ENCODE data around the gene CPSF4L.

The CPSF4L gene

DNA sequence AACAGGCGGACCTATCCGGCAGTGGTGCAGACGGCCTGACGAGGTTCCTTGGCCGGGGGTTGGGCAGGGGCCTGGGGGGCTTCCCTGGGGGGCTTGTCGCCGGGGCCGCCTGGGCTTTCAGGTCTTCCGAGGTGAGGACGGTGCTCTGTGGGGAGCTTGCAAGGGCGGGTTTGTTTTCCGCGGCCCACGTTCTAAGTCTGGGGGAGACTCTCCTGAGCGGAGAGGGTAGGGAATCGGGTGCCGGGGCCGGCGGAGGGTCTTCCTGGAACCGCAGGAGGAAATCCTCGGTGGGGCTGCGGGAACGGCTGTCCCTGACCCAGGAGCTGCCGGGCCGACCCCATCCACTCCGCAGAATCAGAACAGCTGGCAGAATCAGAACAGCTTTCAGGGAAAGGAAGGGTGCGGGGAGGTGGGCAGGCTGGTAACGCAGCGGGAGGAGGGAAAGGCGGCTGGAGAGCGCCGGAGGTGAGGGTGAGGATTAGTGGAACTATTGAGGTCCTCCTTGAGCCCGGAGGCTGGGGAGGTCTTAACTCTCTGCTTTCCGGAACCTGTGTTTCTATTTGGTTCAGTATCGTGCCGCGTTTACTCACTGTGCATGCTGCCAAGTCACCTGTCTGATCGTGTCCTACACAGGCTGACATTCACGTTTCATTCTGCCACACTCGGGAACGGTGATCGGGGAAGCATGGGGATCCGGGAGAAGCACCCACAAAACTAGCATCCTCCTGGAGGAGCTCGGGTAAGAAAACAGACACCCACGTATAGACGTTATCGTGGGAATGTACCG is 28.9 kb downstream of the CPSF4L start:
- no peak for DNase-seq (ENCODE audit: low read depth in 3 of 3)

DNA sequence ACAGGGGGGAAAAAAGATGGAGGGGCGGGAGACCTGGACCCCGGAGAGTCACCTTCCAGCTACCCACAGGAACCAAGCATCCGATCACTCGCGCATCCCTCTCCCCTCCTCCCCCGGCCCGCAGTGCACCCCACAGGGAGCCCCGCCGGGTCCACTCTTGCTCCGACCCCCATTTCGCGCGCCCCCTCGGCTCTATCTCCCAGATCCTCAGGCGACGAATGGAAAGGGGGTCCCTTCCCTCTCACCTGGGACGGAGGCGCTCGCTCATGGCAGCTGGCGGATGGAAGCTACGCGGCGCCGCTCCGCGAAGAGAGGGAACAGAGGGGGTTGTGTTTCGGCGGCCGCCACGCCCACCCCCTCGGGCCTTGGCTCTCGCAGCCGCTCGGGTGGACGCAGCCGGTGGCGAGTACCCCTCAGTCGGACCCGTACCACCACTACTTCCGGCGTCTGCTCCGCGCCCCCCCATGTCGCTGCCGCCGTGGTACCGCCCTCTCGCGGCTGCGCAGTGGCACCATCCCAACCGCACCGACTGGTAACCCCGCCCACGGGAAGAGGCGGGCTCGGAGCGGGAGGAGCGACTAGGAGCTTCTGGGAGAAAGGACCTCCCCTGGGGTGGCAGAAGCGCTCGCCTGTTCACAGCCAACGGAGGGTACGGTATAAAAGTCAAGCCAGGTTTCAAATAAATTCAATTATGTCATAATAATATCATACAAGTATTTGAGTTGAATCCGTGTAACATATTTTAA is 29.7 kb downstream of the CPSF4L start:
- DNase-seq (ENCODE audit: low read depth in 3 of 3): peak; percentile 95 to 97 (median 95)

DNA sequence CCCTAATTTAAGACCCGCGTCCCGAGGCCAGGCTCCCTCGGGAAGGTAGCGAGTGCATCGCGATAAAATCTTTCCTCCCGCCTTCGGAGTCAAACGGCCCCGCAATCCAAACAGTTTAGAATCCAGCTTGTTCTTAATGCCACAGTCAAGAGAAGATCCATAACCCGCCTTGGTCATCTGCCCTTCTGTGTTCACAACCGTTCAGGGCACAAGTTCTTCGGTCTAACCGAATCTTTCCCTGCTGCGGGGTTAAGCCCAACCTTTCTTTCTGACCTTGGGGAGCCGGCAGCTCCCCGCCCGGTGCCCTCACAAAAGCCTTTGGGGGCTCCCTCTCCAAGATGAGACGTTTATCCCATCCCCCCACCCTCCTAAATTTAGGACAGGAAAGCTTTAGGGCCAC is 30.3 kb downstream of the CPSF4L start:
- no peak for DNase-seq (ENCODE audit: low read depth in 3 of 3)

DNA sequence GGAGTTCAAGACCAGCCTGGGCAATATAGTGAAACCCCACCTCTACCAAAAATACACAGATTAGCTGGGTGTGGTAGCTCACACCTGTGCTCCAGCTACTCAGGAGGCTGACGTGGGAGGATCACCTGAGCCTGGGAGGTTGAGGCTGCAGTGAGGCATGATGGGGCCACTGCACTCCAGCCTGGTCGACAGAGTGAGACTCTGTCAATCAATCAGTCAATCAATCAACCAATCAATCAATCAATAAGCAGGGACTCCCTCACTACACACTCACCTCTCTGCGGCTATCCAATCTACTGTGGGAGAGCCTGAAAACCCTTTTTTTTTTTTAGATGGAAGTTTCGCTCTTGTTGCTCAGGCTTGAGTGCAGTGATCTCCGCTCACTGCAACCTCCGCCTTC is 31.6 kb downstream of the CPSF4L start:
- no peak for DNase-seq (ENCODE audit: low read depth in 3 of 3)

DNA sequence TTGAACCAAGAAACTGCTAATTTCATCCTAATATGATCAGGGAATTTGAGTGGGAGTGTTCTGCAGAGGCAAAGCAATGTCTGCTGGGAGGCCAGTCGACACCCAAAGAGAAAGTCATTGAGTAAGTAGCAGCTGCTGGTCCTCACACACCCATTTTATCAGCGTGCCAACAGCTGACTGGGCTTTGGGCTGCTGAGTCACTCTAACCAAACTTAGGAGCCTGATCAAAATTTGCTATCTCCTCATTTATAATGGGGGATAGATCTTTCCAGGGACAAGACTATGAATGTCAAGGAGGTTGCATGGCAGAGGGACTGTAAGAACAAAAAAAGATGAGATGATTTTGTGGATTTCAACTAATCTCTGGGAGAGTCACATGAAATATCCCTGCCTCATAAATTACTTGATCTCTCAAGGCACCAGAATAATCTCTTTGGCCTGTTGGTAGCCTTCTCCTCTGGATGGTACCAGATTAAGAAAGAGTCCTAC is 32.9 kb downstream of the CPSF4L start:
- DNase-seq (ENCODE audit: low read depth in 3 of 3): no peak

DNA sequence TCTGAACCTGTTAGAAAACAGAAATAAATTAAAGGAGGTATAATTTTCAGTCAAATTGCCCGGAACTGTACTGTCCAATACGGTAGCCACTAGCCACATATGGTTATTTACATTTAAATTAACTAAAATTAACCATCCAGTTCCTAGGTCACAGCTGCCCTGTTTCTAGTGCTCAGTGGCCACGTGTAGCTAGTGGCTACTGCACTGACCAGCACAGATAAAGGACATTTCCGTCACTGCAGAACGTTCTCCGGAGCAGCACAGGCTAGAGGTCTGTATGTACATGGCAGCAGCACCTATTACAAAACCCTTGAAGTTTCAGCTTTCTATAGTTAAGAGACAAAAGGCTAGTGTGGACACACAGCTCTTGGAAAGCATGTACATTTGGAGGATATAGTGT is 33.7 kb downstream of the CPSF4L start:
- no peak for DNase-seq (ENCODE audit: low read depth in 3 of 3)

DNA sequence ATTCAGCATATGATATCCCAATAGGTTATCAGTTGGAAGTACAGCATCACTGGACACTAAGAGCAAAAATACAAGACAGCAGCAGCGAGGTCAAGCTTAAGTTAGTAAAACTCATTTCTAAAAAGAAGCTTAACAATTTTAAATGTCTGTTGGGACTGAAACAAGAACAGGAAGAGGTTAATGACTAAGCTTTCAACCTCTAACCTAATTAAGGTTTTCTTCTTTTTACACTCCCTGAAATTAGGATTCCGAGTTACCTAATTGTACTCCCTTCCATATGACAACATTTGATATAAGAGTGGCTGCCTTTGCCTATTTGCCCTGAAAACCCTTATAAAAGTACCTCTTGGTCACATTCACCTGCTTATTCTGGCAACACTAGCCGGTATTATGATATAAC is 34.3 kb downstream of the CPSF4L start:
- no peak for DNase-seq (ENCODE audit: low read depth in 3 of 3)

DNA sequence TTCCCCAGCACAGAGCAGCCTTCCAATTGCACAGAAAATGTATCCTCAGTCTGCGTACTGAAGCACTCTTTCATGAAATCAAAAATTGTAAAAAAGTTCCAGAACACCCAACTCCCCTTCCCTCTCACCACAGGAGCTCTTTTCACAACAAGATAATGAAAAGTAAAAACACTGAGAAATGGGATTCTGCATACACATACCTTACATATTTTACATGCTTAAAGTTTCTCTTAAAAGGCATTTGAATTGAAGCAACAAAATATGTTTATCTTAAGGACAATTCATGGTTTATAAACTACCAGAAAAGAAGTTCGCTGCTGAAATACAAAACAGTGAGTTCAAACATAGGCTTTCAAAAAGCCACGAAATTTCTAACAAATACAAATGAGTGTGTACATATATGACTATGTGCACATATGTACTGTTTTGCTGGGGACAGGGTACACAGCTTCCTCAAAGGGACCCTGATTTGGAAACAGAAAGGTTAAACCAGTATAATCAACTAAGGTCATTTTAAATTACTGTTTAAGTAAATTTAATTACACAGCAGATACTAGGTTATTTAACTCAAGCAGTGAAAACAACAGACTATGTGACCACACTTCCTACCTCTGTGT is 35.0 kb downstream of the CPSF4L start:
- no peak for DNase-seq (ENCODE audit: low read depth in 3 of 3)

DNA sequence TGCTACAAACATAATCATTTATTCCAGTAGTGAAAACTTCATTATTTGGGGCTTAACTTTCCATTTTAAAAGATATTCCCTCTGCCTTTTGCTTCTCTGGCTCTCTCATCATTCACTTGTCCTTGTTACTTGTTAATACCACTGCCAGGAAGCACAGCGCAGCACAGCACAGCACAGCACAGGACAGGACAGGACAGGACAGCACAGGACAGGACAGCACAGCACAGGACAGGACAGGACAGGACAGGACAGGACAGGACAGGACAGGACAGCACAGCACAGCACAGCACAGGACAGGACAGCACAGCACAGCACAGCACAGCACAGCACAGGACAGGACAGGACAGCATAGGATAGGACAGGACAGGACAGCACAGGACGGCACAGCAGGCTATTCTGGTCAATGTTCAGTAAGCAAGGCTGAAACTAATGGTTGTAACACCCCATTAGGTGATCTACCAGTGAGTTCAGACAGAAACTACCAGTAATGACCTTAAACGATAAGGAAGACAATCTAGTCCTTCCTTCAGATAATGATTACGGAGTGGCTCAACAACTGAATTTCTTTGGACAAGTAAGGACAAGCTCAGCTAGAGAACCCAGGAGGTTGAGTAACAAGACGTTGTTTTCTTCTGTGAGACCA is 36.9 kb downstream of the CPSF4L start:
- DNase-seq (ENCODE audit: low read depth in 3 of 3): no peak

DNA sequence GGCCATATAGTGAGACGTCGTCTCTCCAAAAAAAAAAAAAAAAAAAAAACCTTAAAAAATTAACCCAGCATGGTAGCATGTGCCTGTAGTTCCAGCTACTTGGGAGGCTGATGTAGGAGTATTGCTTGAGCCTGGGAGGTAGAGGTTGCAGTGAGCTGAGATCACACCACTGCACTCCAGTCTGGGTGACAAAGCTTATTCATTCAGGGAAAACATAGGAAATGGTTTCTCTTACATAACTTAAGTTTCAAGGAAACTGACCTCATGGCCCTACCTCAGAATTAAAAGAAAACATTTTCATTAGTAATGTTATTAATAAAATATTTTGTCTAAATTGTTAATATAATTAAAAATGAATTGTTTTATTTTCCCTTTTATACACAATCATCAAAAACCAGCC is 37.4 kb downstream of the CPSF4L start:
- DNase-seq (ENCODE audit: low read depth in 3 of 3): no peak

DNA sequence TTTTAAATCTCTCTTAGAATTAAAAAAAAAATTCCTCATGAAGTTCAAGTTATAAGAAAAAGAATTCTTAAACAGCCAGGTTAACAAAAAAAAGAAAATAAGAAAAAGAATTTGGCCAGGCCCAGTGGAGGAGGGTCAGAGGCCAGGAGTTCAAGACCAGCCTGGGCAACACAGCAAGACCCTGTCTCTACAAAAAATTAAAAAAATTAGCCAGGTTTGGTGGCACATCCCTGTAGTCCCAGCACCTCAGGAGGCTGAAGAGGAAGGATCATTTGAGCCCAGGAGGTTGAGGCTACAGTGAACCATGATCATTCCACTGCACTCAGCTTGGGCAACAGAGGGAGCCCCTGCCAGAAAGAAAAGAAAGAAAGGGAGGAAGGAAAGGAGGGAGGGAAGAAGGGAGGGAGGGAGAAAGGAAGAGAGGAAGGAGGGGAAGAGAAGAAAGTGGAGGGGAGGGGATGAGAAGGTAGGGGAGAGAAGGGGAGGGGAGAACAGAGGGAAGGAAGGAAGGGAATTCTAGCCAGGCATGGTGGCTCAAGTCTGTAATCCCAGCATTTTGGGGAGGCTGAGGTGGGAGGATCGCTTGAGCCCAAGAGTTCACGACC is 38.0 kb downstream of the CPSF4L start:
- no peak for DNase-seq (ENCODE audit: low read depth in 3 of 3)

DNA sequence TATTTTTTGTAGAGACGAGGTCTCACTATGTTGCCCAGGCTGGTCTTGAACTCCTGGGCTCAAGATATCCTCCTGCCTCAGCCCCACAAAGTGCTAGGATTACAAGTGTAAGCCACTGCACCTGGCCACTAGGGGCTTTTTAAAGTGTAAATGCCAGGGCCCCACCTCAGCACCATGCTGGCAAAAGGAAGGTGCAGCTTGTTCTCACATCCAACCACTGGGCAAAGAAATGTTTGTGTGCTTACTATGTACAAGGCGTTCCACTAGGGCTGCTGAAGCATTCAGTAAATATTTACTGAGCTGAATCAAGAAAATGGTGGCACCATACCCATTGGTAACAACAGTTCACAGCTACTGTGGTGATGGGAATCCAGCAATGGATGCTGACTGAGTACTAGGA is 46.2 kb downstream of the CPSF4L start:
- DNase-seq (ENCODE audit: low read depth in 3 of 3): no peak

DNA sequence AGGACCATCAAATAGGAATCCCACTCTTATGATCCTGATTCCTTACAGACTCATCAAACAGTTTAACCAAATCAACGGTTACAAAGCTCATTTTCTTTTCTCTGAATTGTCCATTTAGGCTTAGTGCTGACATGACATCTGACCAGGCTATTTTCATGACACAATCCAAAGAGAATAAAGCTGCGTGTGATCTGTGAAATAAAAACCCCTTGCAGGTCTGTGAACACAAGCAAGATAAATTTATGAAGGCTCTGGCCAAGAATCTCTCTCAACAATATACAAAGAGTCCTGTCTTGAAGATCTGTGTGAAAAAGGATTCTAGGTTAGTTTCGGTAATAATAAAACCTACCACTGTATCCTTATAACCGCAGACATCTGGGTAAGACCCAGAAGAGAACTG is 46.8 kb downstream of the CPSF4L start:
- no peak for DNase-seq (ENCODE audit: low read depth in 3 of 3)

DNA sequence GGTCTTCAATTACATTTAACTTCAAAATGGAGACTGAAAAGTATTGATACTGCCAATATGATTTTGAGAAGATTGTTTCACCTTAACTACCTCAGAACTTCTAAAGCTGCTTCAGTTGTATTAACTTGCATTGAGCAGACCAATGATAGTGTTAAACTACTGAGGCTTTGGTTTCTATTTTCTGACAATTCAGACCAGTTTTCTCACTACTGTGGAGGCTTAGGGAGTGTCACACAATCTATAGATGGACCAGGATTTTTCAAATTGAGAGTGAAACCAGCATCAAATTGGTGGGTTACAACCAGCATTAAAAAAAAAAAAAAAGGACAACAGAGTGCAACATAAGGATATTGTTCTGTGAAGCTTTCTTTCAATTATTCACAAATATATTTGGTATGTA is 47.7 kb downstream of the CPSF4L start:
- no peak for DNase-seq (ENCODE audit: low read depth in 3 of 3)

DNA sequence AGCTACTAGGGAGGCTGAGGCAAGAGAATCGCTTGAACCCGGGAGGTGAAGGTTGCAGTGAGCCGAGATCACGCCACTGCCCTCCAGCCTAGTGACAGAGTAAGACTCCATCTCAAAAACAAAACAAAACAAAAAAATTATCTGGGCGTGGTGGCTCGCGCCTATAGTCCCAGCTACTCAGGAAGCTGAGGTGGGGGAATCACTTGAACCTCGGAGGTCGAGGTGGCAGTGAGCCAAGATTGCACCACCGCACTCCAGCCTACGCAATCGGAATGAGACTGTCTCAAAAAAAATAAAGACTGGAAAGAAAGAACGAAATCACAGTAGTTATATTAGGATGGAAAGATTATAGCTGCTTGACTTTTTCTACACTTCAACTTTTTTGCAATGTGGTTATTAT is 49.9 kb downstream of the CPSF4L start:
- DNase-seq (ENCODE audit: low read depth in 3 of 3): peak in 2 of 3 experiments; percentile 15 to 46

DNA sequence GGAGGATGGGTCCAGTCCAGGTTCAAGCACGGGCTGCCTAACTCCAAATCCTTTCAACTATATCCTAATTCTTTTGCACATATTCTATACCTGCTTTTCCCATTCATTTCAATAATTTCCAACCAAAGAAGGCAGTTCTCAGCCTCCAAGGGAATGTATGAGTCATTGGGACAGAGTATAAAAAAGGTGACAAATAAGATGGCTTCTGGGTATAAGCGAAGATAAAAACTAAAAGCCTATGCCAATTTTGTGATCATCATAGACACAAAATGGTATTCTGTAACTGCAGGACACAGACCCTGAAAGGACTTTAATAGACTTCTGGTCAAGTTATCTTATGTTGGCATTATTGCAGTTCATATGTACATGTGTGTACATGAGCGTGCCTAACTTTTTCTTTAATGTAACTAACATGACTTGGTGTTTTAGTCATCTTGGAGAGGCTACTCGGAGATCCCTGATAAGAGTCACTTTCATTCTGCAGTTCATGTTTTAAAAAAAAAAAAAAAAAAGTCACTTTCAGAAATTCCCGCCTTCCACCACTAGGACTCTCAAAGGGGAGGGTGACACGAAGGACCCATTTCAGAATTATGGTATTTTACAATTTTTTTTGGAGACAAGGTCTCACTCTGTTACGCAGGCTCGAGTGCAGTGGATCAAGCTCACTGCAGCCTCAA is 51.5 kb downstream of the CPSF4L start:
- DNase-seq (ENCODE audit: low read depth in 3 of 3): no peak

DNA sequence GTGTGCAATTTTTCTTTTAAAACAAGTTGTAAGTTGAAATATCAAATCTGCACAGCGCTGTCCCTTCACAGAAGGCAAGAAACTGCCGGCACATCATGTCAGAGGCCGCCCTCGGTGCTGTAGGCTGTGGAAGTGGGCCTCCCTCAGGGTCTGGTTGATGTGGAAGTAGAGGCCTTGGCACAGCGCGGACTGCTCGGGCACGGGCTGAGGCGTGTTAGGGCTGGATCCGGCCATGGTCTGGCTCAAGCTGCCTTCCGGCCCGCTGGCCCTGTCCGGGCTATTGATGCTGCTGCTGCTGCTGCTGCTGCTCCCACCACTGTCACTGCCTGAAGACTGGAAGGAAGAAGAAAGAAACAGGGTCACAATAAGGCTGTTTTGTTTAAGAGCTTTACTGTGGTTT is 52.2 kb downstream of the CPSF4L start:
- no peak for DNase-seq (ENCODE audit: low read depth in 3 of 3)

DNA sequence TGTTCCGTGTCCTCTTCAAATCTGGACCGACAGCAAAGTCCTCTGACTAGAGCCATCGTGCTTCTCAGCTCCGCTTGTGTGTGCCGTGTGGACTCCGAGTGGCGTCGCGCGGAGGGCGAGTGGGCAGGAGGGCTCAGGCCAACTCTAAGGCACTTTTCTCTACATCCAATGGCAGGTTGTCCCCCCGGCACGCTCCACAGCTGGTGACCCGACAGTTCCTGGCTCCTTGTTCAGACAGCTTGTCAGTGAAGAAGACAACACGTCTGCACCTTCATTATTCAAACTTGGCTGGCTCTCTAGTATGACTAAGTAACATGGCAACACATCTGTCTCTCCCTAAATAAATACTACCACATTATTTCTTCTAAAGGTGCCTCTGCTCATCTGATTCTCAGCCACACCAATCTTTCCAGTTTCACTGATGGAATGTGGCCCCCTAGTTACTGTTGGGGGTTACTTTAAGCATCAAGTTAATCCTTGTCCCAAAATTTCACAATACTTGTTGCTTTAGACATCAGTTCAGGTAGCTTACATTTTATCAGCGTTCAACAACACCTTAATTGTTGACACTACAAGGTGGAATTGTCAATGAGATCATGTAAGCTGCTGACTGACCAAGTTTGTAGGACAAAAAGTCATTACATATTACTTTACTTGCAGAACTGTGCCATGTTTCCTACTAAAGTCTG is 53.4 kb downstream of the CPSF4L start:
- DNase-seq (ENCODE audit: low read depth in 3 of 3): no peak

DNA sequence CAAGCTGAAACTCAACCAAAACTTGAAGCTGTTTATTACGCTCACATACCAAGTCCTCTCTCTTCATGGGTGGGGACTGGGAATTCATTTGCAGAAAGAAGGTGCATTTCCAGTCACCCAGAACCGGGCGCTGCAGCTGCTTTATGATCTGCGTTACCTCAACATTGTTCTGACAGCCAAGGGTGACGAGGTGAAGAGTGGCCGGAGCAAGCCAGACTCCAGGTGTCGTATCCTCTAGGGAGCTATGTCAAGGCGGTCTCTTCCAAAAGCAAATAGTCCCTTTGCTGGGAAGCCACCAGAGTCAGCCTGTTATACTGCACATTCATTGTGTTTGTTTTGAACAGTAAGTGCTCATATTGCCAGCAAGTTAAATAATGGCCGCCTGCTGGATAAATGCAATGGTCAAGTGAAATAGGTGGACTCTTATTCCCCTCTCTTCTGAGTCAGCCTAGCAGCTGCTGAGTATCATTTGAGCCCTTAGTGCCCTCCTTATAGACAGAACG is 56.2 kb downstream of the CPSF4L start:
- no peak for DNase-seq (ENCODE audit: low read depth in 3 of 3)

DNA sequence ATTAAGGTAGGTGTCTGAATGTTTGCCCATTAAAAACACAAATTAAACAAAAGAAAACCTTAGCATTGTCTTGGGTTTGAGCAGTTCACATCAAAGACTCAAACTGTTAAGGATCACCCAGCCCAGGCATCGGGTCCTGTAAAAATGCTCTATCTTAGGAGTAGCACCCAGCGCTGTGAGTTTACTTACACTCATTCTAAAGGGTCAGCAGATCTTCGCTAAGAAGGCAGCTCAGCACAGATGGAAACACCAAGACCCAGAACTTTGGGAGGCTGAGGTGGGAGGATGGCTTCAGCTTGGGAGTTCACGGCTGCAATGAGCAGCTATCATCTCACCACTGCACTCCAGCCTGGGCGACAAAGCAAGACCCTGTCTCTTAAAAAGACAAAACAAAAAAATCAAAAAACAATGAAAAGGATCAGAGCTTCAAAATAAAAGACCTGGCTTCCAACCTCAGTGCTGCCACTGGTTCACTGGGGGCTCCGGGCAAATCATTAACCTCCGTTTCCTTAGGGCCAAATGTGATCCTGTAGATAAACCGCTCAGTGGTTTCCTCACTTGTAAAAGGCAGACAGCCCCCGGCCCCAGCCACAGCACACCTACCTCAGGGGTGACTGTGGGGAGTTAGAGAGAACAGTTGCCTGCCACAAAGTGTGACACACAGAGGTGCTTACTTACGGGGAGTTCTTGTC is 57.7 kb downstream of the CPSF4L start:
- no peak for DNase-seq (ENCODE audit: low read depth in 3 of 3)

Measured in stimulated activated CD4-positive, alpha-beta T cell treated with anti-CD3 and anti-CD28 coated beads, TNF-alpha, amount 100 ng/mL, for 4 hours (primary cell).